T1000 (cell line): ENCODE measurements around the gene CYP4F22.

Experiments
- DNase-seq: peaks from one replicate; lab custom pipeline; 2025; ENCODE audit warnings: mixed read lengths; lab: John Stamatoyannopoulos, UW

Gene CYP4F22

DNA sequence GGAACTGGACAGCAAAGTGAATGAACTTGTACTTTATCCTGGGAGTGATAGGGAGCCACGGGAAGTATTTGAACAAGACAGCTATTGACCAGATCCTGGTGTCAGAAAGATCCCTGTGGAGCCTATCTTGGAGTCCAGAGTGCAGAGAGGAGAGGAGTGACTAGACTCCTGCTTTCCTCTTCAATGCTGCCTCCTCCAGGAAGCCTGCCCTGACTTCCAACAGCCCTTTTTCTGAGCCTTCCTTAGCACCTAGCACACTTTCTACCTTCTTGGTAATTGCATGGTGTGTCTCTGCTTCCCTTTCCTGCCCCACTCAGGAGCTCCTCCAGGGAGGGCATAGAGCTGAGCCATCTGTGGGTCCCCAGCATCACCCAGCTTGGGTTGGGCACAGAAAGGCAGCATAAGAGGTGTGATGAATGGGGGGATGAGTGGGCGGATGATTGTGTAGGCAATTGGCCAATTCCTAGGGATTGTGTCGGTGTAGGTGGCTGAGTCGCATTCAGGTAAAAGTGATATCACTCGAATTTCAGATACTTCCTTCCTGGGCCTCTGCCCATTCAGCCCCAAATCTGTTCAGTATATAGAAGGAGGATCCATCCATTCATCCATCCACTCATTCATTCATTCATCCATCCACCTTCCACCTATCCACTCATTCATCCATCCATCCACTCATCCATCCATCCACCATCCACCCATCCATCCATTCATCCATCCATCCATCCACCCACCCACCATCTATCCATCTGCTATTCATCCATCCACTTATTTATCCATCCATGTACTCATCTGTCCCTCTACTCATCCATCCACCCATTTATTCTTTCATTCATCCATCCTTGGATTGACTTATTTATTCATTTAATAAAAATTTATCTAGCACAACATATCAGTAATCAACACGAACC is 26.9 kb downstream of the CYP4F22 start:
- no peak for DNase-seq

DNA sequence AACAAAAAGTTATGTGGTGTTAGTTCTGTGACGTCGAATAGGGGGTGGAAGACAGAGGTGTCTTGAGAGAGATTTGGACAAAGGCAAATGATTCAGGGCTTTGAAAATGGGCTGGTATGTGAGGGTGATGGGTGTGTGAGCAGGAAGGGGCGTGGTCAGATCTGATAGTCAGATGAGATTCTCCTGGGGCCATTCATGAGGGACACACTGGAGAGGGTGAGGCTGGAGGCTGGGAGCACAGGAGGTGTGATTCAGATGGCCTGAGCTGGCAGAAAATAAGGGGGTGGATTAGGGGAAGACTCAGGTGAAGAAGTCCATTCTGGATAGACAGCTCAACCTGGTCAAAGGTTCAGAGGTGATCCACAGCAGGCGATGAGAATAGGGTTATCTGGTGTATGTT is 28.0 kb downstream of the CYP4F22 start:
- no peak for DNase-seq

DNA sequence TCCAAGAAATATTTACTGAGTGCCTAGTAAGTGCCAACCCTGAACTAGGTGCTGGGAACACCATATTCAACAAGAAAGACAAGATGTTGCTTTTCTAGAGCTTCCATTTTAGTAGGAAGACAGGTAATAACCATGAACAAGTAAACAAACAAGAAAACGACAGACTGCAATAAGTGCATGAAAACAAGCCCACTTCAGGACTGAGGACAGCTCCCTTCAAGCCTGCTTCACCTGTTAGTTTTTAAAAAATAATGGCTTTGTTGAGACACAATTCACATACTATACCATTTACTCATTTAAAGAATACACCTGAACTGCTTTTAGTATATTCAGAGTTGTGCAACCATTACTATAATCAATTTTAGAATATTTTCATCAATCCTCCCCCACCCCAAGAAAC is 30.4 kb downstream of the CYP4F22 start:
- DNase-seq = no peak

DNA sequence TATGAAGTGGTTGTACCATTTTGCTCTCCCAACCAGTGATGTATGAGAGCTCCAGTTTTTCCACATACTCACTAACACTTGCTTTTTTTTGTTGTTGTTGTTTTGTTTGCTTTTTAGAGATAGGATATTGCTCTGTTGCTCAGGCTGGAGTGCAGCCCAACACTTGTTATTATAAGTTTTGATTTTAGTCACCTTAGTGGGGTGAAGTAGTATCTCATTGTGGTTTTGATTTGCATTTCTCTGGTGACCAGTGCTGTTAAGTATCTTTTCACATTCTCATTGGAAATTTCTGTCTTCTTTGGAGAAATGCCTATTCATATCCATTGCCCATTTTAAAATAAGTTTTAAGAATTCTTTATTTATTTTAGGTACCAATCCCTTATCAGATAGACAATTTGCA is 31.3 kb downstream of the CYP4F22 start:
- DNase-seq = no peak

DNA sequence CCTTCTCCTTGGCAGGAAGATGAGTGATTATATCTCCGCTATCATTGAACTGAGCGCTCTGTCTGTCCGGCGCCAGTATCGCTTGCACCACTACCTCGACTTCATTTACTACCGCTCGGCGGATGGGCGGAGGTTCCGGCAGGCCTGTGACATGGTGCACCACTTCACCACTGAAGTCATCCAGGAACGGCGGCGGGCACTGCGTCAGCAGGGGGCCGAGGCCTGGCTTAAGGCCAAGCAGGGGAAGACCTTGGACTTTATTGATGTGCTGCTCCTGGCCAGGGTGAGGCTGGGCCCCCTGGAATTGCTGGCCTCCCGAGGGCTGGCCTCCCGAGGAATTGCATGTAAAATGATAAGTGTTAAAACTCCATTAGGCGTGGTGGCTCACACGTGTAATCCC is 32.1 kb downstream of the CYP4F22 start:
- no peak for DNase-seq

DNA sequence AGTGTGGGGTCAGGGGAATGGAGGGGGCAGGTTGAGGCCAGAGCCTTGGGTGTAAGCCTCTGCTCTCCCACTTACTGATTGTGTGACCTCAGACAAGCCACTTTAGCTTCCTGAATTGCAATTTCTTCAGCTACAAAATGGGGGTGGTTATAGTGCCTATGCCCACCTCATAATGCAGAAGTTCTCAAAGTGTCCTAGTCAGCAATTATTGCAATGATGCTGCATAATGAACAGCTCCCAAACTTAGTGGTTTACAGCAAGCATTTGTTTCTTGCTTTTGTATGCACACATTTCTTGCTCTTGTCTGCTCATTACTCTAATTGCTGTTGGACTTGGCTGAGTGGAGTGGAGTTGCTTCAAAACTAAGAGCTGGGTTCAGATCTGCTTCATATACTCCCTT is 36.0 kb downstream of the CYP4F22 start:
- no peak for DNase-seq

DNA sequence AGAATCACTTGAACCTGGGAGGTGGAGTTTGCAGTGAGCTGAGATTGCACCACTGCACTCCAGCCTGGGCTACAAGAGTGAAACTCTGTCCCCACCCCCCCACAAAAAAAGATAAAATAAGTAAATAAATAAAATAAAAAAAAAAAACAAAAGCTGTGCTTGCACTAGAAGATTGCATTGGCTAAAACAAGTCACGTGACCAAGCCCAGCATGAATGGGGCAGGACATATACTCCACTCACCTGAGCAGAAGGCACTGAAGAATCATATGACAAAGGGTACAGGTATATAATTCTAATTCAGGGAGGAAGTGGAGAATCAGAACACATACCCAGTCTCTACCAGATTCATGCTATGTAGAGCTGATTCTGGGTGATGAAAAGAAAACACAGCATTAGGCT is 36.6 kb downstream of the CYP4F22 start:
- no peak for DNase-seq

DNA sequence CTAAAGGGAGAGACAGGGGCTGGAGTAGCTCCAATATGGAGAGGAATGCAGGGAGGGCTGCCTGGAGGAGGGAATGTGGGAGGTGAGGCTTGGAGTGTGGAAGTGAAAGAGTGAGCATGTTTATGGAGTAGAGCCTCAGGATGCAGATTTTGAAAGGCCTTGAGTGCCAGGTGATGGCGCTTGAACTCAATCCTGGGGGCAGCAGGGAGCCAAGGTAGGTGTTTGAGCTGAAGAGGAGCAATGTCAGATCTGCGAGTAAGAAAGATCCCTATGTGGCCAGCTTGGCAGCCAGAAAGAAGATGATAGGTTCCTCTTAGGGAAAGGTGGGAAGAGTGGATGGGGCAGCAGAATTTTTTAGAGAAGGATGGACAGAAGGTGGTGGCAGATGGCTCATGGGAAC is 40.3 kb downstream of the CYP4F22 start:
- DNase-seq = no peak

DNA sequence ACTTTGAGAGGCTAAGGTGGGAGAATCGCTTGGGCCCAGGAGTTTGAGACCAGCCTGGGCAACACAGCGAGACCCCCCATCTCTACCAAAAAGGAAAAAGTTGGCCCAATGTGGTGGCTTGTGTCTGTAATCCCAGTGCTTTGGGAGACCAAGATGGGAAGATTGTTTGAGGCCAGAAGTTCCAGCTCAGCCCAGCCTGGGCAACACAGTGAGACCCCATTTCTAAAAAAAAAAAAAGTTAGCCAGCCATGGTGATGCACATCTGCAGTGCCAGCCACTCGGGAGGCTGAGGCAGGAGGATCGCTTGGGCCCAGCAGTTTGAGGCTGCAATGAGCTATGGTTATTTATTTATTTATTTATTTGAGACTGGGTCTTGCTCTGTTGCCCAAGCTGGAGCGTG is 41.3 kb downstream of the CYP4F22 start:
- no peak for DNase-seq

DNA sequence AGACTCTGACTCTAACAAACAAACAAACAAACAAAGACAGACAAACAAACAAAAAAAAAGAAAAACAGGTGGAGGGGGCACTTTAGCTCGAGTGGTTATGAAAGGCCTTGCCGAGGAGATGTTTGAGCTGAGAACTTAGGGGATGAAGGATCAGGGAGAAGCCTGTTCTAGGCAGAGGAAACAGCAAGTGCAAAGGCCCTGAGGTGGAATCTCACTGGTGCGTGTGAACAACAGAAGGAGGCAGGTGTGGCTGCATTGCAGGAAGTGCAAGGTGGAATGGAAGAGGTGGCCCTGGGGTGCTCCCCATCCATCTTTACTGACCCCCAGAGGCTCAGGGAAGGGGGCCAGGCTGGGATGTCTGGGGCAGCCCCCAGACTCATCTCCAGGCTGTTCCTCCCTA is 41.9 kb downstream of the CYP4F22 start:
- no peak for DNase-seq

DNA sequence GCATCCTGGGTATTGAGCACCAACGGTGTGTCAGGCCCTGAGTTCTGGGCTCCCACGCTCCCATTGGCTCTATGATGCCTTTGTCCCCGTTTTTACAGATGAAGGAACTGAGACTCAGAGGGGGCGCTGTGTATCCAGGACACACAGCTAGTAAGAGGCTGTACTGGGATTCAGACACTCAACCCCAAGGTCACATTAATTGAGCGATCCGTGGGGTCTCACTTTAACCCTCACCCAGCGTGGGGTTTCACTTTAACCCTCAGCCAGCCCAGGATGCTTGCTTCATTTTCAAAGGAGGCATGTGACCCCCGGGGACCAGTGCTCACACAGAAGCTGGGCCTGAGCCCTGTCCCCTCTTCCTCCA is 42.6 kb downstream of the CYP4F22 start:
- no peak for DNase-seq

DNA sequence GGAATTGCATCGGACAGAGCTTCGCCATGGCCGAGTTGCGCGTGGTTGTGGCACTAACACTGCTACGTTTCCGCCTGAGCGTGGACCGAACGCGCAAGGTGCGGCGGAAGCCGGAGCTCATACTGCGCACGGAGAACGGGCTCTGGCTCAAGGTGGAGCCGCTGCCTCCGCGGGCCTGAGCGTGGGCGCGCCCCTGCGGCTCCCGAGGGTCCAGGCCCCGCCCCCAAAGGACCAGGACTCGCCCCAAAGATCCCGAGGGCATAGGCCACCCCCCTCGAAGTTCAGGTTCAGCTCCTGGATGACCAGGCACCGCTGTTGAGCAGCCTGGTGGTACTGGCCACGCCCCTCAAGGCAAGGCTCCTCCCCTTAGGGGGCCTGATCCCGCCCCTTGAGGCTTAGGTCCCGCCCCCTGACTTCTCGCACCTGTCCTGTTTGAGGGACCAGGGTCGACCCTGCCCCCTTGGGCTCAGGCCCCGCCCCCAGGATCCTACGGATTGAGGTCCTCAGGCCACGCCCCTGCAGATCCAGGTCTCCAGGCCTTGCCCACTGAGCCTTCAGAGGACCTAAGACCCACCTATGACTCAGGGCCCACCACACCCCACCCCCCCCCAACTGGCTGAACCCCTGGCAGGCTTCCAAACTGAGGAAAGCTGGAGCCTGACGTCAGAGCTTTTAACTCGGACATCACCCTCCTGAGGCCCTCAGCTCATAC is 43.1 kb downstream of the CYP4F22 start:
- DNase-seq = no peak

DNA sequence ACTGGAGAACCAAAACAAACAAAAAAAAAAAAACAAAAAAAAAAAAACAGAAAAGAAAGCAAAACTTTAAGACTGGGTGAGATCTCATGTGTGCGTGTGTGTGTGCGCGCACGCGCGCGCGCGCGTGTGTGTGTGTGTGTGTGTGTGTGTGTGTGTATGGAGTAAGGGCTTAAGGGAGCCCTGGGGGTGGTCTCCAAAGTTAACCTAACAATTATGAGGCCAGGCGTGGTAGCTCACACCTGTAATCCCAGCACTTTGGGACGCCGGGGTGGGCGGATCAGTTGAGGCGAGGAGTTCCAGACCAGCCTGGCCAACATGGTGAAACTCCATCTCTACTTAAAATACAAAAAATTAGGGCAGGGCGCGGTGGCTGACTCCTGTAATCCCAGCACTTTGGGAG is 46.7 kb downstream of the CYP4F22 start:
- no peak for DNase-seq

DNA sequence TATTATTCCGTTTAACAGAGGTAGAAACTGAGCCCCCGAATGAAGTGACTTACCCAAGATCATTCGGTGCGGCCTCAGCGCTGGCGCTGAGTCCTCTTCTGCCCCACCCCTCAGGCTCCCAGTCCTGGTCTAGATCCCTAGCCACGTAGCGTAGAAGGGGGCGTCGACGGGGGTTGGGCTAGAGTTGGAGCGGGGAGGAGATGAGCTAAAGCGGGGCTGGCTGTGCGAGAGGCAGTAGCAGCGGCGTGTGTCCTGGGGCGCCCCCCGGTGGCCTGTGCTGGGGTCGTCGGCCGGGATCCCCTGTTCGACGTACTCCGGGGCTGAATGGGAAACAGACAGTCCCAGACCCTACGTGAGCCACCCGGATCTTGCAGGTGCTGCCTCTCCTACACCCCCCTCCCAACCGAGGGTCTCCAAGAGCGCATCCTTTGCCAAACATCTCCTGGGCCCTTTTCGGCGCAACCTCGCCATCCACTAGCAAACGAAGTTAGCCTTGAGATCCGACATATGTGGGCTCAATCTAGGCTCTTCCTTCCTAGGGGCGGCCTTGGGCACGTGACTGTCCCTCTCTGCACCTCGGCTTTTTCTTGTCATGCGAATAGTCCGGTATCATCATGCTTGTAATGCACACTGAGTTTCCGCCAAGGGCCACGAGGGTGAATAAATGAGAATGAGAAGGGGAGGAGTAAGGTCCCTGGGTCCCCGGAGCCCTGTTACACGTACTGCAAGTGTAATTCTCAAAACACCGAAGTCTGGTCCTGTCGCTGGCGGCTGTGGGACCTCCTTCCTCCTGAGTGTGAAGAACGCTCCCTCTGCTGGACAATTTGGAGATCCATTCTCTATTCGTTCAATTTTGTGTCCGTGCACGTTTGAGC is 47.7 kb downstream of the CYP4F22 start:
- DNase-seq = peak; percentile 28

DNA sequence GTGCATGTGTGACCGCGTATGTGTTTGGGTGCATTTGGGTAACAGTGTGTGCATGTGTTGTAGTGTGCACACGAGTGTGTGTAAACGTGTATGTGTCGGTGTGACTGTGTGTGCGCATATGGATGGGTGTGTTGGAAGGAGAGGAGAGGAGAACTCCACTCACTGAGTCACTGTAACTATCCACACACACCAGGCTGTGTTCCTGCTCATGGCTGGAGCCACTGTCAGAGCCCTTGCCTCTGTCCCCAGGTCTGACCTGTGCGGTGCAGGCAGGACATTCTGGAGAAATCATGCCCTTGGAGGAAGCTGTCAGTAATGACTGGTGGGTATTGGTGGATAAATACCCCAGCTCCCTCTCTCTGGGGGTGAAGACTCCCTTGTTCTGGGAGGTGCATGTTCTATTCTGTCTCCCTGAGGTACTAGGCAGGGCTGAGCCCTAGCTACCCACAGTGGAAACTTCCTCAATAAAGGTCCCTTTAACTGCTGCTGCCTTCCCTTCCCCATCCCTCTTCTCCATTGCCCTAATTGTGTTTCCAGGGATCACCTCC is 48.4 kb downstream of the CYP4F22 start:
- no peak for DNase-seq

DNA sequence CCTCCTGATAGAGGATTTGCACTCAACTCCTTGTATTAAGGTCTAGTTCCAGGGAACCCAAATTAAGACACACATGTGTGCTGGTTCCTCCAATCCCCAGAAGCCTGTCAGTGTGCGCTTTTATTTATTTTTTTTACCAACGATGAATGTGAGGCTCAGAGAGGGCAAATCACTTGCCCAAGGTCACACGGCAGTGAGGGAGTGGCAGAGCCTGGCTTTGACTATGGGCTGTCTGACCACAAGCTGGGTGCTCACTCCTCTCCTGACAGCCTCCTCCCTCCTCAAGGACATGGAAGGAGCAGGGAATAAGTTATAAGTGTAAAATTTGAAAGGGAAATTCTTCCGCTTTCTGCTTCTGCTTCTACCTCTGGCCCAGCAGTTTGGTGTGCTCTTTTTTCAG is 48.9 kb downstream of the CYP4F22 start:
- DNase-seq = no peak

DNA sequence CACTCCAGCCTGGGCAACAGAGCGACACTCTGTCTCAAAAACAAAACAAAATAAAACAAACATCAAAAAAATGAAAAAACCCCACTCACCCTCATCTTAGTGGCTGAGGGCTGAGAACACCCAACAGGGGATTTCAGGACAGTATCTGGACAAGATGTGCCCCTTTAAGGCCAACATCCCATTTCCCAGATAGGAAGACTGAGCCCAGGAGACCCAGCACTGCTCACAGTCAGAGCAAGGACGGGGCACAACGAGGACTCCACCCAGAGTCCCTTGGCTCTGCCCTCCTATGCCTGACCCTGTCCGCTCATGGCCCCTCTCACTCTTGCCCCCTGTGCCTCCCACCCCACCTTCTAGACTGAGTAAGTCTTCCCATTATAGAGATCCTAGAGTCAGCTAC is 53.8 kb downstream of the CYP4F22 start:
- DNase-seq = no peak

DNA sequence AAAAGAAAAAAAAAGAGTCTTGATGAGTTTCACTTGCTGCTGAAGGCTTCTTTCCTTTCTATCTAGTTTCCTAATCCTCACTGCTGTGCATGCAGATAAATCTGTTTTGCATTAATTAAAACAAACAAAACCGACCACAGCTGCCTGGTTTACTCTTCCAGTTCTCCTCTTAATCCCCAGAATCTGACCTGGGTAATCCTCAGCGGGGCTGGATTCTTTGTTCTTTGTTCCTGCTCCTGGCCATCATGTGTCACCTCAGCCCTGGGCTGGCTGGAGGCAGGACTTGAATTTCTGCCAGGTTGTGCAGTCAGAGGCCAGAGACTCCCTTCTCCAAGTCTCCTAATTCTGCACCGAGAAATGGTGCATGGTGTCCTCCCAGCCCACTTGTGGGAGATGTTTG is 54.5 kb downstream of the CYP4F22 start:
- DNase-seq = no peak

DNA sequence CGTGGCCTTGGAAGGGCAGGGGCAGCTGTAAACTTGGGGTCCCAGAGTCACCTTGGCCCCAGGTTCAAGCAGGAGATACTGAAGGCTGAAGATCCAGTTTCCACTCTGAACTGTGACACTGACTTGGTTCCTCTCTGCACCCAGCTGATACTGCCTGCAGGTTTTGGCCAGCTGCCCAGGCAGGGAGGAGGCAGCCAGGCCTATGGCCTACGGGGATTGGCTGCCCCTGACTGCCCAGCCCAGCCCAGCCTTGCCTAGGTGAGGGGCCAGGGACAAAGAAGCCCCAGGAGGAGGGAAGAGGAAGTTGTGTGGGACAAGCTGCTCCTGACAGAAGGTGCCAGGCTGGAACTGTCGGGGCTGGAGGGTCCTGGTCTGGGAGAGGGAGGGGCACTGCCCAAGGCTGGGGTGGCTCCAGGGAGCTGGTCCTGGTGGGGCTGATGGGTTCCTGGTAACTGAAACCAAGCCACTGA is 55.0 kb downstream of the CYP4F22 start:
- DNase-seq = no peak

DNA sequence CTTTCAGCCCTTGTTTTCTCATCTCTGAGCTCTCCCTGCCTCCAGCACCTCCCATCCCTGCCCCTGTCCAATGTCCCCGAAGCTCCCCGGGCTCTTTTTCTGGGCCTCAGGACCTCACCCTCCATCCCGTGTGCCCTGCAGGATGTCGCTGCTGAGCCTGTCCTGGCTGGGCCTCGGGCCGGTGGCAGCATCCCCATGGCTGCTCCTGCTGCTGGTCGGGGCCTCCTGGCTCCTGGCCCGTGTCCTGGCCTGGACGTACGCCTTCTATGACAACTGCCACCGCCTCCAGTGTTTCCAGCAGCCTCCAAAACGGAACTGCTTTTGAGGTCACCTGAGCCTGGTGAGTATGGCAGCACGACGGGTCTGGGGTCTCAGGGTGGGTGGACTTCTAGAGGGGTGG is 55.6 kb downstream of the CYP4F22 start:
- DNase-seq = no peak

DNA sequence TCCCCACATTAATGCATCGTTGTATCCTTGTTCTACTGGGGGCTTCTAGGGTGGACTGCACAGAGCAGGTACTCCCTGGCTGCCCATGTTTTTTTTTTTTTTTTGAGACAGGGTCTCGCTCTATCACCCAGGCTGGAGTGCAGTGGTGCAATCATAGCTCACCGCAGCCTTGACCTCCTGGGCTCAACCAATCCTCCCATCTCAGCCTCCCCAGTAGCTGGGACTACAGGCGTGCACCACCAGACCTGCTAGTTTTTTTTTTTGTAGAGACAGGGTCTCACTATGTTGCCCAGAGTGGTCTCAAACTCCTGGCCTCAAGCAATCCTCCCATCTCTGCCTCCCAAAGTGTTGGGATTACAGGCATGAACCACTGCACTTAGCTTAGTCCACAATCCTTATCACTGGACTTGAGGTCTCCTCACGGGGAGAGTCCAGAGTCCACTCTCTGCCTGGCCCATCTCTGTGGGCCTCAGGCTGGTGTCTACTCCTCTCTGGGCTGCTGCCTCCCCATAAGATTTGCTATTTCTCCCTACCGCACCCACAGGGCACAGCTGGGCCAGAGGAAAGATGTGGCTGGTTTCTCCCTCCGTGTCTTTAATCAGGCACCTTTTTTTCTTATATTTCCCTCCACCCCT is 56.3 kb downstream of the CYP4F22 start:
- DNase-seq = no peak

DNA sequence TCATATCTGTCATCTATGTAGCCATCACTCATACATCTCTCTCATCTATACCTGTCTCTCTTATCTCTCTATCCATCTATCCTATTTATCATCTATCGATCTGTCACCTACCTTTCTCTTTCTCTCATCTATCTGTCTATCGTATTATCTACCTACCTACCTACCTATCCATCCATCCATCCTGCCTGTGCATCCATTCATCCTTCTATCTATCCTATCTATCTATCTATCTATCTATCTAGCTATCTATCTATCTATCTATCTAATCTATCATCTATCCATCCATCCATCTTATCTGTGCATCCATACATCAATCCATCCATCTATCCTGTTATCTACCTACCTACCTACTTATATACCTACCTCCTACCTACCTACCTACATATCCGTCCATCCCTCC is 62.1 kb downstream of the CYP4F22 start:
- no peak for DNase-seq
